HEK293 (cell line): ENCODE measurements around the gene FZD10.

Source experiments
- YY1 ChIP-seq: fragments of 450-650 bp; formaldehyde crosslinking; IDR thresholded peaks from 2 replicates; pipeline ENCODE4 v1.5.1; 2018; ENCODE audit warnings: missing biosample characterization, missing genetic modification characterization
- ZBTB21 ChIP-seq: fragments of 450-650 bp; formaldehyde crosslinking; IDR thresholded peaks from 2 replicates; pipeline ENCODE4 v1.5.1; 2017; ENCODE audit warnings: missing biosample characterization, missing genetic modification characterization
- ZNF138 ChIP-seq: fragments of 450-650 bp; formaldehyde crosslinking; IDR thresholded peaks from 2 replicates; pipeline ENCODE4 v1.5.1; 2016; ENCODE audit warnings: missing biosample characterization, missing genetic modification characterization, borderline replicate concordance
- ZNF664 ChIP-seq: fragments of 450-650 bp; formaldehyde crosslinking; IDR thresholded peaks from 2 replicates; pipeline ENCODE4 v1.5.1; 2016; ENCODE audit warnings: missing biosample characterization, missing genetic modification characterization
- TF ChIP-seq, protein P1 (sequence below): fragments of 450-650 bp; formaldehyde crosslinking; IDR thresholded peaks from 2 replicates; pipeline ENCODE4 v1.5.1; 2016; ENCODE audit warnings: missing biosample characterization, missing genetic modification characterization

DNA sequence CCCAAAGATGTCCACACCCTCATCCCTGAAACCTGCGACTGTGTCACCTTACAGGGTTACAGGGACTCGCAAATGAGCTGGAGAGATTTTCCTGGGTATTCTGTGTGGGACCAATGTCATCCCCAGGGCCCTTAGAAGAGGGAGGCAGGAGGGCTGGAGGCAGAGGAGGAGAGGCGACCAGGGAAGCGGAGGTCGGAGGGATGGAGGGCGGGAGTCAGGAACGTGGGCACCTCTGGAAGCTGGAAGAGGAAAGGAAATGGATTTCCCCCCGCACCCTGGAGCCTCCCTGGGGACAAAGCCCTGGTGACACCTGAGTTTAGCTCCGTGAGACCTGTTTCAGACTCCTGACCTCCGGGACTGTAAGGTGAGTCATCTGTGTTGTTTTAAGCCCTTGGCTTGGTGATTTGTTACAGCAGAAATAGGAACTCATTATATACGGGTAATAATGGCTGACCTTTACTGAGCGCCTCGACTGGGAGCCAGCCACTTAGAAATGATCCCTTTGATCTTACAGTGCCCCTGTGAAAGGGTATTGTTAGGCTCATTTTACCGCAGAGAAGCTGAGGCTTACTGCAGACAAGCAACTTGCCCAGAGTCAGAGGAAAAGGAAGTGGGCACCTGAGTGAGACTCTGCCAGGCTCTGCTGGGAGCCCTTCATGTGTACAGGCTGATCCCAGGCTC lies 29.3 kb upstream of the FZD10 start:
- TF ChIP-seq ZNF664 (no peak), ZBTB21 (tag by site-specific recombination) (no peak), ZNF138 (tag by site-specific recombination) (no peak), YY1 (tag by site-specific recombination) (no peak)
- TF ChIP-seq, protein P1, sequence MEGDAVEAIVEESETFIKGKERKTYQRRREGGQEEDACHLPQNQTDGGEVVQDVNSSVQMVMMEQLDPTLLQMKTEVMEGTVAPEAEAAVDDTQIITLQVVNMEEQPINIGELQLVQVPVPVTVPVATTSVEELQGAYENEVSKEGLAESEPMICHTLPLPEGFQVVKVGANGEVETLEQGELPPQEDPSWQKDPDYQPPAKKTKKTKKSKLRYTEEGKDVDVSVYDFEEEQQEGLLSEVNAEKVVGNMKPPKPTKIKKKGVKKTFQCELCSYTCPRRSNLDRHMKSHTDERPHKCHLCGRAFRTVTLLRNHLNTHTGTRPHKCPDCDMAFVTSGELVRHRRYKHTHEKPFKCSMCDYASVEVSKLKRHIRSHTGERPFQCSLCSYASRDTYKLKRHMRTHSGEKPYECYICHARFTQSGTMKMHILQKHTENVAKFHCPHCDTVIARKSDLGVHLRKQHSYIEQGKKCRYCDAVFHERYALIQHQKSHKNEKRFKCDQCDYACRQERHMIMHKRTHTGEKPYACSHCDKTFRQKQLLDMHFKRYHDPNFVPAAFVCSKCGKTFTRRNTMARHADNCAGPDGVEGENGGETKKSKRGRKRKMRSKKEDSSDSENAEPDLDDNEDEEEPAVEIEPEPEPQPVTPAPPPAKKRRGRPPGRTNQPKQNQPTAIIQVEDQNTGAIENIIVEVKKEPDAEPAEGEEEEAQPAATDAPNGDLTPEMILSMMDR (tag by site-specific recombination) = no peak
